Uterus (tissue), 2 donors: Measurements from ENCODE around the gene RSPO4.

Source experiments
- POLR2A ChIP-seq, 2 donors: fragments of 450-650 bp; IDR thresholded peaks; one replicate each; pipeline ENCODE4 v1.6.1; 2016; ENCODE audit warnings: antibody characterized with exemption in 2 of 2, mild to moderate bottlenecking in 1 of 2, moderate library complexity in 1 of 2
- TF ChIP-seq, protein P1 (sequence below), 4 experiments: fragments of 200-600 bp in 2 of 4; fragments of 450-650 bp in 2 of 4; sonication (generic) in 2 of 4; IDR thresholded peaks; one replicate each; pipeline ENCODE4 v1.5.1; 2016 to 2019; ENCODE audit warnings: antibody characterized with exemption in 4 of 4, mild to moderate bottlenecking in 2 of 4, moderate library complexity in 1 of 4

- TF ChIP-seq, protein P1, sequence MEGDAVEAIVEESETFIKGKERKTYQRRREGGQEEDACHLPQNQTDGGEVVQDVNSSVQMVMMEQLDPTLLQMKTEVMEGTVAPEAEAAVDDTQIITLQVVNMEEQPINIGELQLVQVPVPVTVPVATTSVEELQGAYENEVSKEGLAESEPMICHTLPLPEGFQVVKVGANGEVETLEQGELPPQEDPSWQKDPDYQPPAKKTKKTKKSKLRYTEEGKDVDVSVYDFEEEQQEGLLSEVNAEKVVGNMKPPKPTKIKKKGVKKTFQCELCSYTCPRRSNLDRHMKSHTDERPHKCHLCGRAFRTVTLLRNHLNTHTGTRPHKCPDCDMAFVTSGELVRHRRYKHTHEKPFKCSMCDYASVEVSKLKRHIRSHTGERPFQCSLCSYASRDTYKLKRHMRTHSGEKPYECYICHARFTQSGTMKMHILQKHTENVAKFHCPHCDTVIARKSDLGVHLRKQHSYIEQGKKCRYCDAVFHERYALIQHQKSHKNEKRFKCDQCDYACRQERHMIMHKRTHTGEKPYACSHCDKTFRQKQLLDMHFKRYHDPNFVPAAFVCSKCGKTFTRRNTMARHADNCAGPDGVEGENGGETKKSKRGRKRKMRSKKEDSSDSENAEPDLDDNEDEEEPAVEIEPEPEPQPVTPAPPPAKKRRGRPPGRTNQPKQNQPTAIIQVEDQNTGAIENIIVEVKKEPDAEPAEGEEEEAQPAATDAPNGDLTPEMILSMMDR (IDR thresholded peaks at IDR 0.05) = no peak
- TF ChIP-seq POLR2A (IDR thresholded peaks at IDR 0.05) = no peak
Observed at GRCh38 chr20:919491-919916, 82.6 kb downstream of the RSPO4 start.
